ENCODE measurements around the gene KCTD10. TPM values are rescaled to one million over a fixed set of nuclear protein-coding genes. Genes with fewer than 3 reads are reported as not detected.

The KCTD10 gene
- total RNA-seq, 1 experiment from 2014 or later = 29.4 TPM

- Histone ChIP-seq H4K20me1 (ENCODE audit: insufficient read depth, low read depth, low read length) (no peaks in the 10 kb centered on the region), H3K9me2 (replicated peaks; ENCODE audit: insufficient read depth, low read length) (no peaks in the 10 kb centered on the region), H3K4me3 (ENCODE audit: low read length) (no peak overlapping the region), H3K27me3 (ENCODE audit: low read length) (no peaks in the 10 kb centered on the region), H3K9ac (ENCODE audit: low read length) (no peak overlapping the region), H3K4me1 (ENCODE audit: low read length) (peaks cover 7% of the 10 kb centered on the region), H2AFZ (ENCODE audit: low read length) (no peak overlapping the region), H3K36me3 (ENCODE audit: insufficient read depth, low read length) (peaks cover 11% of the 10 kb centered on the region; the same call in 1 of the 2 replicates), H3K79me2 (ENCODE audit: low read length) (no peaks in the 10 kb centered on the region), H3K27ac (ENCODE audit: low read length) (no peak overlapping the region), H3K4me2 (ENCODE audit: low read depth, low read length, poor library complexity, severe bottlenecking) (no peak overlapping the region), H3K9me3 (ENCODE audit: low read length) (no peaks in the 10 kb centered on the region)
- no peak for DNase-seq
These were observed 25.2 kb upstream of the KCTD10 start for GRCh38 chr12:109502332-109502731.

GRCh38 chr12:109501299-109501698 lies 24.2 kb upstream of the KCTD10 start:
- Histone ChIP-seq H2AFZ (ENCODE audit: low read length) (no peak overlapping the region), H4K20me1 (ENCODE audit: insufficient read depth, low read depth, low read length) (no peaks in the 10 kb centered on the region), H3K27me3 (ENCODE audit: low read length) (no peaks in the 10 kb centered on the region), H3K79me2 (ENCODE audit: low read length) (no peaks in the 10 kb centered on the region), H3K9me3 (ENCODE audit: low read length) (no peaks in the 10 kb centered on the region), H3K27ac (ENCODE audit: low read length) (no peak overlapping the region), H3K4me3 (ENCODE audit: low read length) (no peak overlapping the region), H3K9ac (ENCODE audit: low read length) (no peak overlapping the region), H3K4me1 (ENCODE audit: low read length) (no peaks in the 10 kb centered on the region; the same call in 1 of the 2 replicates), H3K4me2 (ENCODE audit: low read depth, low read length, poor library complexity, severe bottlenecking) (no peak overlapping the region), H3K9me2 (replicated peaks; ENCODE audit: insufficient read depth, low read length) (no peaks in the 10 kb centered on the region), H3K36me3 (ENCODE audit: insufficient read depth, low read length) (peaks cover 10% of the 10 kb centered on the region; the same call in 1 of the 2 replicates)
- no peak for DNase-seq

GRCh38 chr12:109500406-109501185 lies 23.5 kb upstream of the KCTD10 start:
- no peaks in the 10 kb centered on the region for H3K27me3 ChIP-seq (ENCODE audit: low read length)
- no peaks in the 10 kb centered on the region for H3K4me1 ChIP-seq (ENCODE audit: low read length)
- H3K9me2 ChIP-seq (replicated peaks; ENCODE audit: insufficient read depth, low read length) = no peaks in the 10 kb centered on the region
- H3K4me3 ChIP-seq (ENCODE audit: low read length) = no peak overlapping the region
- H3K9ac ChIP-seq (ENCODE audit: low read length) = no peak overlapping the region
- H3K27ac ChIP-seq (ENCODE audit: low read length) = no peak overlapping the region
- H3K4me2 ChIP-seq (ENCODE audit: low read depth, low read length, poor library complexity, severe bottlenecking) = no peak overlapping the region
- DNase-seq = no peak
- H2AFZ ChIP-seq (ENCODE audit: low read length) = no peak overlapping the region
- H3K9me3 ChIP-seq (ENCODE audit: low read length) = no peaks in the 10 kb centered on the region
- H3K36me3 ChIP-seq (ENCODE audit: insufficient read depth, low read length) = peaks cover 14% of the 10 kb centered on the region
- no peaks in the 10 kb centered on the region for H4K20me1 ChIP-seq (ENCODE audit: insufficient read depth, low read depth, low read length)
- no peaks in the 10 kb centered on the region for H3K79me2 ChIP-seq (ENCODE audit: low read length)

- no peak overlapping the region for H2AFZ ChIP-seq (ENCODE audit: low read length)
- H3K9me3 ChIP-seq (ENCODE audit: low read length) = no peaks in the 10 kb centered on the region
- peaks cover 12% of the 10 kb centered on the region for H3K36me3 ChIP-seq (ENCODE audit: insufficient read depth, low read length)
- DNase-seq = no peak
- H3K4me2 ChIP-seq (ENCODE audit: low read depth, low read length, poor library complexity, severe bottlenecking) = no peak overlapping the region
- H3K27me3 ChIP-seq (ENCODE audit: low read length) = no peaks in the 10 kb centered on the region
- no peak overlapping the region for H3K9ac ChIP-seq (ENCODE audit: low read length)
- H3K27ac ChIP-seq (ENCODE audit: low read length) = no peak overlapping the region
- no peaks in the 10 kb centered on the region for H4K20me1 ChIP-seq (ENCODE audit: insufficient read depth, low read depth, low read length)
- H3K79me2 ChIP-seq (ENCODE audit: low read length) = no peaks in the 10 kb centered on the region
- H3K4me1 ChIP-seq (ENCODE audit: low read length) = no peaks in the 10 kb centered on the region
- no peak overlapping the region for H3K4me3 ChIP-seq (ENCODE audit: low read length)
- H3K9me2 ChIP-seq (replicated peaks; ENCODE audit: insufficient read depth, low read length) = no peaks in the 10 kb centered on the region
These were observed 20.6 kb upstream of the KCTD10 start for GRCh38 chr12:109497675-109498074.

GRCh38 chr12:109496306-109496705 lies 19.2 kb upstream of the KCTD10 start:
- Histone ChIP-seq H3K4me3 (ENCODE audit: low read length) (no peak overlapping the region), H3K27me3 (ENCODE audit: low read length) (no peaks in the 10 kb centered on the region), H3K27ac (ENCODE audit: low read length) (no peak overlapping the region), H3K9me3 (ENCODE audit: low read length) (no peaks in the 10 kb centered on the region), H3K36me3 (ENCODE audit: insufficient read depth, low read length) (peaks cover 16% of the 10 kb centered on the region), H3K9ac (ENCODE audit: low read length) (no peak overlapping the region), H3K79me2 (ENCODE audit: low read length) (no peaks in the 10 kb centered on the region), H3K4me1 (ENCODE audit: low read length) (no peaks in the 10 kb centered on the region), H2AFZ (ENCODE audit: low read length) (no peak overlapping the region), H3K4me2 (ENCODE audit: low read depth, low read length, poor library complexity, severe bottlenecking) (no peak overlapping the region), H4K20me1 (ENCODE audit: insufficient read depth, low read depth, low read length) (no peaks in the 10 kb centered on the region), H3K9me2 (replicated peaks; ENCODE audit: insufficient read depth, low read length) (no peaks in the 10 kb centered on the region)
- DNase-seq = no peak

- Histone ChIP-seq H3K27ac (ENCODE audit: low read length) (no peak overlapping the region), H3K36me3 (ENCODE audit: insufficient read depth, low read length) (peaks cover 11% of the 10 kb centered on the region), H4K20me1 (ENCODE audit: insufficient read depth, low read depth, low read length) (no peaks in the 10 kb centered on the region), H3K9ac (ENCODE audit: low read length) (no peak overlapping the region), H3K79me2 (ENCODE audit: low read length) (no peaks in the 10 kb centered on the region), H3K27me3 (ENCODE audit: low read length) (no peaks in the 10 kb centered on the region), H3K9me3 (ENCODE audit: low read length) (no peaks in the 10 kb centered on the region), H3K4me2 (ENCODE audit: low read depth, low read length, poor library complexity, severe bottlenecking) (no peak overlapping the region), H3K9me2 (replicated peaks; ENCODE audit: insufficient read depth, low read length) (no peaks in the 10 kb centered on the region), H3K4me1 (ENCODE audit: low read length) (no peaks in the 10 kb centered on the region), H3K4me3 (ENCODE audit: low read length) (no peak overlapping the region), H2AFZ (ENCODE audit: low read length) (no peak overlapping the region)
- no peak for DNase-seq
These were observed 17.9 kb upstream of the KCTD10 start for GRCh38 chr12:109495012-109495411.

- no peaks in the 10 kb centered on the region for H4K20me1 ChIP-seq (ENCODE audit: insufficient read depth, low read depth, low read length)
- H3K27ac ChIP-seq (ENCODE audit: low read length) = no peak overlapping the region
- DNase-seq = no peak
- H3K9me2 ChIP-seq (replicated peaks; ENCODE audit: insufficient read depth, low read length) = no peaks in the 10 kb centered on the region
- no peak overlapping the region for H3K4me3 ChIP-seq (ENCODE audit: low read length)
- no peak overlapping the region for H2AFZ ChIP-seq (ENCODE audit: low read length)
- no peaks in the 10 kb centered on the region for H3K9me3 ChIP-seq (ENCODE audit: low read length)
- H3K4me2 ChIP-seq (ENCODE audit: low read depth, low read length, poor library complexity, severe bottlenecking) = no peak overlapping the region
- H3K4me1 ChIP-seq (ENCODE audit: low read length) = no peaks in the 10 kb centered on the region
- peaks cover 11% of the 10 kb centered on the region for H3K36me3 ChIP-seq (ENCODE audit: insufficient read depth, low read length)
- no peaks in the 10 kb centered on the region for H3K27me3 ChIP-seq (ENCODE audit: low read length)
- H3K79me2 ChIP-seq (ENCODE audit: low read length) = no peaks in the 10 kb centered on the region
- H3K9ac ChIP-seq (ENCODE audit: low read length) = no peak overlapping the region
These were observed 17.3 kb upstream of the KCTD10 start for GRCh38 chr12:109494348-109494881.

- H3K27ac ChIP-seq (ENCODE audit: low read length) = no peak overlapping the region
- H3K36me3 ChIP-seq (ENCODE audit: insufficient read depth, low read length) = peaks cover 14% of the 10 kb centered on the region
- no peak overlapping the region for H2AFZ ChIP-seq (ENCODE audit: low read length)
- H3K9ac ChIP-seq (ENCODE audit: low read length) = no peak overlapping the region
- H3K9me2 ChIP-seq (replicated peaks; ENCODE audit: insufficient read depth, low read length) = no peaks in the 10 kb centered on the region
- DNase-seq = no peak
- no peak overlapping the region for H3K4me3 ChIP-seq (ENCODE audit: low read length)
- no peaks in the 10 kb centered on the region for H3K9me3 ChIP-seq (ENCODE audit: low read length)
- no peaks in the 10 kb centered on the region for H3K4me1 ChIP-seq (ENCODE audit: low read length)
- no peaks in the 10 kb centered on the region for H4K20me1 ChIP-seq (ENCODE audit: insufficient read depth, low read depth, low read length)
- H3K27me3 ChIP-seq (ENCODE audit: low read length) = no peaks in the 10 kb centered on the region
- H3K79me2 ChIP-seq (ENCODE audit: low read length) = no peaks in the 10 kb centered on the region
- H3K4me2 ChIP-seq (ENCODE audit: low read depth, low read length, poor library complexity, severe bottlenecking) = no peak overlapping the region
These were observed 16.8 kb upstream of the KCTD10 start for GRCh38 chr12:109493938-109494337.

Measured in Karpas-422 (cell line).